ENCODE measurements around the gene COL5A3.
"Not testable (repeated sequence)": the region's sequence is repeated elsewhere in the genome, so short reads cannot be mapped to it uniquely, and the experiment has no call there.

COL5A3 gene

DNA sequence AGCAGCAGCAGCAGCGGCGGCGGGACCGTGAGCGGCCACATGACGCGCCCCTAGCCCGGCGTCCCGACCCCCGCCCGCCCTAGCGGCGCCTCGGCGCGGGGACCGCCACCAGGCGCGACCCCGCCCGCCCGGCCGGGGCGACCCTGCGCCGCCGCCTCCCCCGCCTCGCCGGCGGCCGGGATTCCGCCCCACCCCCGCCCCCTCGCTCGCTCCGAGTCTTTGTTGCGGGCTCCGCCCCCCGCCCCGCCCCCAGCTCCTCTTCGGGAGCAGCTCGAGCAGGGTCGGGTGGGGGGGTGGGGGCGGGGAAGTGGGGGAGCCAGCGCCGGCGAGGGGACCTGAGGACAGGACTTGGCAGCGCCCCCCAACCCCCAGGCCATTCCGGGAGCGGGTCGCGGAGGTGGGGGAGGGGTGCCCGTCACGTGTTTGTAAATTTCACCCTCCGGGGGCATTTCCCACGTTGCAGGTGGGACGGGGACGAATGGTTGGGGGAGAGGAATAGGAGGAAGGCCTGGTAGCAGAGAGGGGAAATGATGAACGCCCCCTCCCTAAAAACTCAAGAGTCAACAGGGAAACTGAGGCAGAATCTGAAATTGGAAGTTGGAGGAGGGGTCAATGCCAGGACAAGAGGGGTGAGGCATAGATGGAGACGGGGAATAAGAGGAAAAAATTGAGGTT lies 73.8 kb downstream of the COL5A3 start, which contains the start of gene OLFM2:
Gene OLFM2 (minus strand): TSS at position 190 of the 675 bp plus-strand sequence. CDS start 149 bp downstream, at position 41.
- no peak for TF ChIP-seq ZFX (IDR thresholded peaks at IDR 0.05)
- TF ChIP-seq, protein P1, sequence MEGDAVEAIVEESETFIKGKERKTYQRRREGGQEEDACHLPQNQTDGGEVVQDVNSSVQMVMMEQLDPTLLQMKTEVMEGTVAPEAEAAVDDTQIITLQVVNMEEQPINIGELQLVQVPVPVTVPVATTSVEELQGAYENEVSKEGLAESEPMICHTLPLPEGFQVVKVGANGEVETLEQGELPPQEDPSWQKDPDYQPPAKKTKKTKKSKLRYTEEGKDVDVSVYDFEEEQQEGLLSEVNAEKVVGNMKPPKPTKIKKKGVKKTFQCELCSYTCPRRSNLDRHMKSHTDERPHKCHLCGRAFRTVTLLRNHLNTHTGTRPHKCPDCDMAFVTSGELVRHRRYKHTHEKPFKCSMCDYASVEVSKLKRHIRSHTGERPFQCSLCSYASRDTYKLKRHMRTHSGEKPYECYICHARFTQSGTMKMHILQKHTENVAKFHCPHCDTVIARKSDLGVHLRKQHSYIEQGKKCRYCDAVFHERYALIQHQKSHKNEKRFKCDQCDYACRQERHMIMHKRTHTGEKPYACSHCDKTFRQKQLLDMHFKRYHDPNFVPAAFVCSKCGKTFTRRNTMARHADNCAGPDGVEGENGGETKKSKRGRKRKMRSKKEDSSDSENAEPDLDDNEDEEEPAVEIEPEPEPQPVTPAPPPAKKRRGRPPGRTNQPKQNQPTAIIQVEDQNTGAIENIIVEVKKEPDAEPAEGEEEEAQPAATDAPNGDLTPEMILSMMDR (conservative IDR thresholded peaks at IDR 0.05), result no peak
- H3K27ac ChIP-seq, result no peak within 1 kb of the TSS

DNA sequence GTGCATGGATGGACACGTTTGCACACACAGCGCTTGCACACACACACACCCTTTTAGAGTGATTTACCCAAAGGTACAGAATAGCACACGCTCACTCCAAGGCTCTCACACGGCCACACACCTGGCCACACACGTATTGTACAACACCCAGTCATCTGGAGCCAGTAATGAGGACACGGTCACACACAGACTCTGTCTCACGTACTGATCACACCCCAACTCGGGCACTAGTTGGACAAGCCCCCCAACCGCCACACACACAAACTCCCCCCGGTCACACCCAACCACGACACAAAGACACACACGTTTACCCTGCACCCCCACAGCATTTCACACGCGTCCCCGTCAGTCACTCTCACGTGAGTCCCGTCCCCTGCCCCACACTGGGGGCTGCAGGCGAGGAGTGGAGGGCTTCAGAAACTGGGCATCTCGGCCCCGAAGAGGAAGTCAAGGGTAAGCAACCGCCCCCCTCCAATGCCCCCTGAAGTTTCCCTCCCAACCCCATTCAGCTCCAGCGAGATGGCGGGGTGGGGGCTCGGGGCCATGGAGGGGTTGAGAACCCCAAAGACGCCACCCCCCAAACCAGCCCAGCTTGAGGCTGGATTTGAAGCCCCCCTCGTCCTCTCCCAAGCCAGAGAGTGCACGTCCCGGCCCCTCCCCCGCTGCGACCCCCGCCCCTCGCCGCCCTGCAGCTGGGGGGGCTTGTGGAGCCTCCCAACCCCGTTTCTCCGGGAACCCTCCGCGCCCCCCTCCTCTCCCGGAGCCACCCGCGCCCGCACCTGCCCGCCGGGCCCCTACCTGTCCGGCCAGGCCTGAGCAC lies 74.6 kb downstream of the COL5A3 start:
- TF ChIP-seq, protein P1 (conservative IDR thresholded peaks at IDR 0.05), result no peak
- no peak for TF ChIP-seq ZFX (IDR thresholded peaks at IDR 0.05)
- H3K27ac ChIP-seq, result no peak overlapping the region

DNA sequence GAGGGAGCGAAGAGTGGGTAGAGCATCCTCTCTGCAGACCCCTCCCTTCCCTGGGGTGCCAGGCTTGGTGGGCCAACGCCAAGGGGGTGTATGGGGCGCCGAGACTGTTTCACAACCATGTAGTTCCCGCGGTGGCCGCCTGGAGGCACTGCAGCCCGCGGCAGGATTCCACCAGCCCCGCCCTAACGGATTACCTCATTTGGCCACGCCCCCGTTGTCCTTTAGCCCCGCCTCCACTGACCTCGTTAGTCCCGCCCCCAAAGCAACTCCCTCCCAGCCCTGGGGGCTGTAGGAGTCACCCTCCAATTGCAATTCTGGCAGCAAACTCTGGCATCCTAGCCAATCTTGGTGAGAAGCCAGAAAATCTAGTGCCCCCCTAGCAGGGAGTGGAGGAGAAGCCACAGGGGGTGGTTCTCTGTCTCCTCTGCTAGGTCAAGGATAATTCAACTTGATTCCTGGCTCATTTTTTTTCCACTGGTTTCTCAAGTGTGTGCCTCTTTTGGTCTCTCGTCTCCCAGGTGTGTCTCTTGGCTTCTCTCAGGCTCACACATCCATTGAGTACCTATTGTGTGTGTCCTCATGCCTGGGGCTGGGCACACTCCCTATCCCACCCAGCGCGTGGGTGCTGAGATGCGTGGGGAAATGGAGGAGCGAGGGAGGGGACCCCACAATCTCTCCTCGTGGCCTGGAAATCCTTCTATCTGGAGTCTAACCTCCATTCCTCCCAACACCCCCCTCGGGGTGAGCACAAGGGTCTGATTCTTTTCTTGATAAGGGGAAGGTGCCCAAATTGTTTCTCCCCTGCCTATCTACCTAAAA lies 76.0 kb downstream of the COL5A3 start:
- TF ChIP-seq, protein P1 (conservative IDR thresholded peaks at IDR 0.05), result peak; percentile 97
- TF ChIP-seq ZFX (IDR thresholded peaks at IDR 0.05), result no peak
- no peak overlapping the region for H3K27ac ChIP-seq

DNA sequence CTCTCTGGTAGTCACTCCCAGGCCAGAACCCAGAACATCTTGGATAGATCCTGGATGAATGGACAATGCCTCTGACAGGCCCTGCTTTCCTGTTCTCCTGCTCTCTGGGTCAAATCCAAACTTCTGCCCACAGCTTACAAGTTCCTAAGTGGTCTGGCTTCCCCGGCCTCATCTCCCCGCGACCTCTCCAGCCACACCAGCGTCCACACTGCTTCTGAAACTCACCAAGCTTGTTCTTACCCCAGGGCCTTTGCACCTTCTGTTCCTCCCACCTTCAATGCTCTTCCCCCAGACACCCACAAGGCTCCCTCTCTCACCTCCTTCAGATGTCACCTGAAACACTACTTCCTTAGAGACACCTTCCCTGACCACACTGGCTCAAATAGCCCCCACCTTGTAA lies 77.5 kb downstream of the COL5A3 start:
- TF ChIP-seq, protein P1 (conservative IDR thresholded peaks at IDR 0.05), result no peak
- TF ChIP-seq ZFX (IDR thresholded peaks at IDR 0.05), result no peak
- H3K27ac ChIP-seq, result no peak overlapping the region

DNA sequence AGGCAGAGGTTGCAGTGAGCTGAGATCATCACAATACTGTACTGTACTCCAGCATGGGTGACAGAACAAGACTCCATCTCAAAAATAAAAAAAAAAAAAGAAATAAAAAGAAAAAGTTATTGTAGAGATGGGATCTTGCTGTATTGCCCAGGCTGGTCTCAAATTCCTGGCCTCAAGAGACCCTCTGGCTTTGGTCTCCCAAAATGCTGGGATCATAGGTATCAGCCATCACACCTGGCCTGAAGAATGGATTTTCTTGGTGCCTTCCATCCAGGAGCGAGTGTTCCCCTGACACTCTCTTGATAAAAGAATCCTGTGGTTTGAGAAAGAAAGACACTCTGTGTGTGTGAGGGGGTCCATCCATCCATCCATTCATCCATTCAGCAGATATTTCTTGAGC lies 78.7 kb downstream of the COL5A3 start:
- no peak overlapping the region for H3K27ac ChIP-seq
- TF ChIP-seq ZFX (IDR thresholded peaks at IDR 0.05), result no peak
- TF ChIP-seq, protein P1 (conservative IDR thresholded peaks at IDR 0.05), result no peak

DNA sequence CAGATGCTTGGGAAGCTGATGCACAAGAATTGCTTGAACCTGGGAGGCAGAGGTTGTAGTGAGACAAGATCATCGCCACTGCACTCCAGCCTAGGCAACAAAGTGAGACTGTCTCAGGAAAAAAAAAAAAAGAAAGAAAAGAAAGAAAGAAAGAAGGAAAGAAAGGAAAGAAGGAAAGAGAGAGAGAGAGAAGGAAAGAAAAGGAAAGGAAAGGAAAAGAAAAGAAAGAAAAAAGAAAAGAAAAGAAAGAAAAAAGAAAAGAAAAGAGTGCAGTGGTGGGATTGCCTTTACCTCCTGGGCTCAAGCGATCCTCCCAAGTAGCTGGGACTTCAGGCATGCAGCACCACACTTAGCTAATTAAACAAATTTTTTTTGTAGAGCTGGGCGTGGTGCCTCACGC lies 86.9 kb downstream of the COL5A3 start:
- no peak overlapping the region for H3K27ac ChIP-seq
- no peak for TF ChIP-seq ZFX (IDR thresholded peaks at IDR 0.05)
- TF ChIP-seq, protein P1 (conservative IDR thresholded peaks at IDR 0.05), result no peak

DNA sequence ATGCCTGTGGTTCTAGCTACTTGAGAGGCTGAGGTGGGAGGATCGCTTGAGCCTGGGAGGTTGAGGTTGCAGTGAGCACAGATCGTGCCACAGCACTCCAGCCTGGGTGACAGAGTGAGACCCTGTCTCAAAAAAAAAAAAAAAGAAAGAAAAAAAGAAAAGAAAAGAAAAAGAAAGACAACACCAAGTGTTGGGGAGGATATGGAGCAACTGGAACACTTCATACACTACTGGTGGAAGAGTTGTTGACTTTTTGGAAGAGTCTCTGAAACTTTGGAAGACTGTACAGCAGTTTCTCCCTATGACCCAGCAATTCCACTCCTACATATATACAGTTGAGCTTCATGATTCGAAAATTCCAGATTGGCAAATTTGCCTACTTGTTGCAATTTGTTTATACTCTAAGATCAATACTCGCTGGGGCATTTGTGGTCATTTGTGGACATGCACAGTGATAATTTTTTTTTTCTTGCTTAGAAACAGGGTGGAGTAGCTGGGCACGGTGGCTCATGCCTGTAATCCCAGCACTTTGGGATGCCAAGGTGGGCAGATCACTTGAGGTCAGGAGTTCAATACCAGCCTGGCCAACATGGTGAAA lies 87.4 kb downstream of the COL5A3 start:
- not testable (repeated sequence) for H3K27ac ChIP-seq

All from C4-2B (cell line).